ENCODE results near the gene PAX3. TPM values are rescaled to one million over a fixed set of nuclear protein-coding genes. Genes with fewer than 3 reads are reported as not detected.

The PAX3 gene
- total and polyA plus RNA-seq, 12 donors: not detected

GRCh38 chr2:222322236-222322635 is 23.4 kb upstream of the PAX3 start:
- Histone ChIP-seq H3K27me3 (no peaks in the 10 kb centered on the region), H3K4me3 (no peak overlapping the region), H3K27ac (no peak overlapping the region), H3K9me3 (replicated peaks in 1 of 3) (no peaks in the 10 kb centered on the region), H3K4me1 (replicated peaks in 1 of 2) (peaks cover 0 to 9% of the 10 kb centered on the region in 2 donors), H3K36me3 (replicated peaks in 1 of 2) (no peaks in the 10 kb centered on the region)
- no peak for TF ChIP-seq POLR2A (IDR thresholded peaks at IDR 0.05)
- TF ChIP-seq, protein P1, sequence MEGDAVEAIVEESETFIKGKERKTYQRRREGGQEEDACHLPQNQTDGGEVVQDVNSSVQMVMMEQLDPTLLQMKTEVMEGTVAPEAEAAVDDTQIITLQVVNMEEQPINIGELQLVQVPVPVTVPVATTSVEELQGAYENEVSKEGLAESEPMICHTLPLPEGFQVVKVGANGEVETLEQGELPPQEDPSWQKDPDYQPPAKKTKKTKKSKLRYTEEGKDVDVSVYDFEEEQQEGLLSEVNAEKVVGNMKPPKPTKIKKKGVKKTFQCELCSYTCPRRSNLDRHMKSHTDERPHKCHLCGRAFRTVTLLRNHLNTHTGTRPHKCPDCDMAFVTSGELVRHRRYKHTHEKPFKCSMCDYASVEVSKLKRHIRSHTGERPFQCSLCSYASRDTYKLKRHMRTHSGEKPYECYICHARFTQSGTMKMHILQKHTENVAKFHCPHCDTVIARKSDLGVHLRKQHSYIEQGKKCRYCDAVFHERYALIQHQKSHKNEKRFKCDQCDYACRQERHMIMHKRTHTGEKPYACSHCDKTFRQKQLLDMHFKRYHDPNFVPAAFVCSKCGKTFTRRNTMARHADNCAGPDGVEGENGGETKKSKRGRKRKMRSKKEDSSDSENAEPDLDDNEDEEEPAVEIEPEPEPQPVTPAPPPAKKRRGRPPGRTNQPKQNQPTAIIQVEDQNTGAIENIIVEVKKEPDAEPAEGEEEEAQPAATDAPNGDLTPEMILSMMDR (IDR thresholded peaks at IDR 0.05): no peak
- intact Hi-C loops (cut with DNase I): no loop called here
- DNase-seq: no peak

GRCh38 chr2:222320436-222321395 is 21.9 kb upstream of the PAX3 start:
- H3K36me3 ChIP-seq (replicated peaks in 1 of 2): no peaks in the 10 kb centered on the region
- TF ChIP-seq, protein P1 (IDR thresholded peaks at IDR 0.05): no peak
- no peak for TF ChIP-seq POLR2A (IDR thresholded peaks at IDR 0.05)
- peak overlapping the region in 4 of 5 donors; percentile 16 to 71 (median 64) for H3K27ac ChIP-seq
- no peaks in the 10 kb centered on the region for H3K9me3 ChIP-seq (replicated peaks in 1 of 3)
- DNase-seq: peak in 6 of 7 donors; percentile 33 to 81 (median 49)
- H3K27me3 ChIP-seq: no peaks in the 10 kb centered on the region
- WGBS, 4 donors: 23 to 27% (median 25%) methylated on average over 37 to 38 of the region's 38 CpGs
- peaks cover 0 to 9% of the 10 kb centered on the region in 2 donors for H3K4me1 ChIP-seq (replicated peaks in 1 of 2)
- intact Hi-C loops (cut with DNase I): no loop called here
- peak overlapping the region in 2 of 4 donors; percentile 28 to 64 for H3K4me3 ChIP-seq

DNA sequence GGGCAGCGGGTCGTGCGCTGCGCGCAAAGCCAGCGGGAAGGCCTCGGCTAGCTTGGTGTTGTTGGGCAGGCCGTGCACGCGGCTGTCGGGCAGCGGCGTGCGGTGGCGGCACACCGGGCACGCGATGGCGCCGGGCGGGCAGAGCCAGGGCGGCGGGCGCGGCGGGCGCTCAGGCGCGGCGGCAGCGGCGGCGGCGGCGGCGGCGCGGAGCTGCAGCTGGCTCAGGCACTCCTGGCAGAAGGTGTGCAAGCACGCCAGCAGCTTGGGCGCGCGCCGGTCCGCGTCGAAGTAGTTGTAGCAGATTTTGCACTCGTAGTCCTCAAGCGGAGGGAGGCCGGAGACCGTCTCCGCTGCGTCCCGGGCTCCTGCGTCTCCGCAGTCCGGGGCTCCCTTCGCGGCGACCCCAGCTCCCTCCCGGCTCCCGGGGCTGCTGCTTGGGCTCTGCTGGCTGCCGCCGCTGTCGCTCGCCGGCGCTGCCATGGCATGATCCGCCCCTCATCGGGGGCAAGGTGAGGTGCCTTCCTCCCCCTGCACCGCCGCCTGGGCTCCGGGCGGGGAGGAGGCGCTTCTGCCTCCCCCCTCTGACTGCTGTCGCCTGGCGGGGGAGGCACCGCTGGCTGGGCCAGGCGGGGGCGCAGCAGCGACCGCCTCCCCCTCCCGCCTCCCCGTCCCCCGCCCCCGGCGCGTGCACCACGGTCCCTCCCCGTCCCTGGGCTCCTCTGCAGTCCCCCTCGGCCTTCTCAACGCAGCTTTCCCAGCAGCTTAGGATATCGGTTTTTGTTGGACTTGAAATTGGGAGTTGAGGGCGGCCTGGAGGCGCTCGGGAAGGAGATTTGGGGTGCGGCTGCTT is 21.0 kb upstream of the PAX3 start:
- Histone ChIP-seq H3K4me1 (replicated peaks in 1 of 2) (peaks cover 0 to 9% of the 10 kb centered on the region in 2 donors), H3K9me3 (replicated peaks in 1 of 3) (no peaks in the 10 kb centered on the region), H3K4me3 (peak overlapping the region in 2 of 4 donors; percentile 28 to 64), H3K27me3 (peaks cover 9% of the 10 kb centered on the region), H3K27ac (peak overlapping the region in 4 of 5 donors; percentile 16 to 71 (median 64)), H3K36me3 (replicated peaks in 1 of 2) (no peaks in the 10 kb centered on the region)
- intact Hi-C loops (cut with DNase I): loop anchor here (5.0 kb wide), 2 partner anchors 242 to 292 kb away; no protein-coding TSS in a partner anchor
- TF ChIP-seq, protein P1 (IDR thresholded peaks at IDR 0.05): no peak
- TF ChIP-seq POLR2A (IDR thresholded peaks at IDR 0.05): no peak
- DNase-seq: peak; percentile 29 to 66 (median 37)
- WGBS, 4 donors: 0 to 3% (median 1%) methylated on average over 18 to 96 of the region's 96 CpGs
